H7 (cell line): ENCODE measurements around the gene NPAS3. TPM values are rescaled to one million over a fixed set of nuclear protein-coding genes. Genes with fewer than 3 reads are reported as not detected.

Experiments used
- DNase-seq: peaks from one replicate; pipeline ENCODE4 v3.0.0; 2012
- H3K27me3 ChIP-seq: 2 replicates; pipeline ENCODE4 v1.6.0; 2011; ENCODE audit warnings: mild to moderate bottlenecking, low read length; ENCODE audit not compliant: control insufficient read depth, insufficient read depth
- H3K36me3 ChIP-seq: replicated peaks from 2 replicates; pipeline ENCODE4 v1.5.1; 2011; ENCODE audit warnings: low read length; ENCODE audit not compliant: control insufficient read depth, insufficient read depth
- H3K4me3 ChIP-seq: 2 replicates; pipeline ENCODE4 v1.5.1; 2011; ENCODE audit warnings: low read depth, mild to moderate bottlenecking, control low read depth, low read length, moderate library complexity; ENCODE audit not compliant: insufficient read depth
- total RNA-seq: library from RNA; depleted of rRNA; stranded (reverse); fragments of >200 nt; shearing (Covaris generic); gene quantifications from 2 replicates; pipeline ENCODE4 v1.2.3, GENCODE V29; 2014

Gene NPAS3
- total RNA-seq, 1 experiment from 2014 or later: 4.3 TPM

DNA sequence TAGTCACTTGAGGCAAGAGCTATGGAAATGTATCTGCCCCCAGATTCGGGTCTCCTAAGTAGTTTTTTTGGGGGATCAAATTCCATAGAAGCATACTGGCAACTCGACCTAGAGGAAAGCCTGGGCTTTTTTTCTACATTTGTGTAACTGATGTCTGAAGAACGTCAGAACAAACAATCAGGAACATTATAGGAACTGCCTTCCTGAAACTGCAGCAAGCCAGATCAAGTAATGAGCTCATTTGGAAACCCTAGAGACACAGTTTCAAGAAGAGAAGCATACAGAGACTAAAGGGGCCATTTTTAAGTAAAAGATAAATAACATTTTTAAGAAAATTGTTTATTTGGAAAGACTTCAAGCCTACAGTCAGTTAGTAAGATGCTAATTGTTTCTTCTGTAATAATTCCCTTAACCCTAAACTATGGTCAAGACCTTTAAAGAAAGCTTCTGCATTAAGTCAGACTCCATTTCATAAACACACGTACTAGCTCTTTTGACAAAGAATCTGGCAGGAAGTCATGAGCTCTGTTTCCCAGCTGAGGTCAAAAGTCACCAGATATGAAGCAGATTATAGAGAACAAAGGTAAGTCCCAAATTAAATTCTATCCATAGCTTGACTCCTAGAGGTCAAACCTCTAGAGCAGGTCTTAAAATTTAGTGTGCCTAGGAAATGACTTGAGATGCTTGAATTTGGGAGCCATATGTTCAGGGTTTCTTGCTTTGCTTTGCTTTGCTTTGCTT, 899.4 kb downstream of the NPAS3 start:
- DNase-seq: no peak
- no peak overlapping the region for H3K4me3 ChIP-seq
- no peaks in the 10 kb centered on the region for H3K36me3 ChIP-seq
- no peaks in the 10 kb centered on the region for H3K27me3 ChIP-seq

- no peaks in the 10 kb centered on the region for H3K27me3 ChIP-seq
- DNase-seq: peak; percentile 63
- no peaks in the 10 kb centered on the region for H3K36me3 ChIP-seq
- H3K4me3 ChIP-seq: no peak overlapping the region
These were observed 900.8 kb downstream of the NPAS3 start for GRCh38 chr14:33839193-33840076.

- DNase-seq: no peak
- Histone ChIP-seq H3K27me3 (no peaks in the 10 kb centered on the region), H3K36me3 (no peaks in the 10 kb centered on the region), H3K4me3 (no peak overlapping the region)
These were observed 902.1 kb downstream of the NPAS3 start for GRCh38 chr14:33840797-33841196.

DNA sequence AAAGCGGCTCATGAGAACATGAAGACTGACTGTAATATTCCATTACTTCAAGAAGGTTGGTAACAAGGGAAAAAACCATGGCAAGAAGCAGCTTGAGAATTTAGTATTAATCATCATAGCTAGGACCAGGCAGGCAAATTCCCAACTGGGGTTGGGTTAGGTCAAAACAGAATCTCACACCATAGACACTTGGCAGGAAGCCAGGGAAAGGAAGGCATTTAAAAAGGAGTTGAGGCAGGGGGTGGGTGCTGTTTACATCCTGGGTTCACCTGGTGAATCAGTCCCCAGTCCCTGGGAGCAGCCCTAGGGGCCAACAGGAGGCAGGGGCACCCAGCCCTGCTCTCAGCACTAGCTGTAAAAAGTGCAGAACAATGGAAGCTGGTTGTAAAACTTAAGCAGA, 903.6 kb downstream of the NPAS3 start:
- no peaks in the 10 kb centered on the region for H3K27me3 ChIP-seq
- no peak for DNase-seq
- H3K4me3 ChIP-seq: no peak overlapping the region
- H3K36me3 ChIP-seq: no peaks in the 10 kb centered on the region

DNA sequence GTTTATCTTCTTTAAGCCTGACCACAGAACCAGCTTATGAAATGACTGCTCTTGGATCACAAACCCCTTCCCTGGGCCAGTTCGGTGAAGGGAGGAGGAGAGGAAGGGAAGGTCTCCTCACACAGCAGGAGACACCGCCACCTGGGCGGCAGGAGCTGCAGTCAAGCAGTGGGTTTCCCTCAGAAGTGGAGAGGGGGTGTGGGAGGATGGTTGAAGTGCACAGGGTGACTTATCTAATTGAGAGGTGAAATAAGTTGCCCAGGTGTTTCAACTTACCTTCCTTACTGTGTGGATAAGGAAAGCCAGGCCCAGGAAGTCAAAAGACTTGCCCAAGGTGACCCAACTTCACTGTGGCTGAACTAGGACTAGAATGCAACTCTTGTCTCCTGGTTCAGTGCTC, 905.4 kb downstream of the NPAS3 start:
- no peaks in the 10 kb centered on the region for H3K36me3 ChIP-seq
- H3K27me3 ChIP-seq: no peaks in the 10 kb centered on the region
- DNase-seq: no peak
- H3K4me3 ChIP-seq: no peak overlapping the region

DNA sequence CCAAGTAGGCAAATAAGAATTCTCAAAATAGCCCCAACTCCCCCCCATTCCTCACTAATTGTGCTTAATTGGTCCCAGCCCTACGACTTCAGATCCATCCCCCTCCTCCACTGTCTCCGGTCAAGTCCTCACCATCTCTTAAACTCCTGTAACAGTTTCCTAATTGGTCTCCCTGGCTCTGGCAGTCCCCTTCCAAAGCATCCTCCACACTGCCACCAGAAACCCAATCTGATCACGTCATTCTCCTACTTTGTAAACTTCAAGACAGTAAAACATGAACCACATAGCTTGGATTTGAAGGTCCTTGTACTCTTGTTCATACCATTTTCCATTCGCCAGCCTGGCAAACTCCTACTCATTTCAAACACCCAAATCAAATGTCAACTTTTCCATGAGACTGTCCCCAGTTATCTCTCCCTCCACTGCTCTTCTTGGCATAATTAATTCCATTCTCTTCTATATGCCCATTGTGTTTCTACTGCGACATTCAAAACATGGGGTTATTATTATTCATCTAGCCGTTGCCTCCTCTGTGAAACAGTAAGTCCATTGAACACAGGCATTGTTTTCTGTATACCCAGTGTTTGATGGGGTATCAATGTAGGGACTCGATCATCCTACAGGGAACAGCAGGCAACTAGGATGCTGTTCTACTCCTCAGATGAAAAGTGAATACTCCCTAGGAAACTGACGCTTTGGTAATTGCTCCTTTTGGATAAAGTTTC, 907.6 kb downstream of the NPAS3 start:
- Histone ChIP-seq H3K27me3 (no peaks in the 10 kb centered on the region), H3K4me3 (no peak overlapping the region), H3K36me3 (no peaks in the 10 kb centered on the region)
- no peak for DNase-seq

DNA sequence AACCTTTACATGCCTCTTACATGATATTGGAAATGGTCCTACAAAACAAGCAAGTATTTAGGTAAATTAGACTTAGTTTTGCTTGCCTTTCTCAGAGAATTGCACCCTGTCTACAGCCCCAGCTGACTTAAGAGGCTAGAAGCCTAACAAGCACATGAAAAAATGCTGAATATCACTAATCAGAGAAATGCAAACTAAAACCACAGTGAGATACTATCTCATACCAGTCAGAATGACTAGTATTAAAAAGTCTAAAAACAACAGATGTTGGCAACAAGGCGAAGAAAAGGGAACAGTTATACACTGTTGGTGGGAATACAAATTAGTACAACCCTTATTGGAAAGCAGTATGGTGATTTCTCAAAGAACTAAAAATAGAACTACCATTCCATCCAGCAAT, 908.4 kb downstream of the NPAS3 start:
- no peaks in the 10 kb centered on the region for H3K36me3 ChIP-seq
- H3K27me3 ChIP-seq: no peaks in the 10 kb centered on the region
- DNase-seq: no peak
- no peak overlapping the region for H3K4me3 ChIP-seq

DNA sequence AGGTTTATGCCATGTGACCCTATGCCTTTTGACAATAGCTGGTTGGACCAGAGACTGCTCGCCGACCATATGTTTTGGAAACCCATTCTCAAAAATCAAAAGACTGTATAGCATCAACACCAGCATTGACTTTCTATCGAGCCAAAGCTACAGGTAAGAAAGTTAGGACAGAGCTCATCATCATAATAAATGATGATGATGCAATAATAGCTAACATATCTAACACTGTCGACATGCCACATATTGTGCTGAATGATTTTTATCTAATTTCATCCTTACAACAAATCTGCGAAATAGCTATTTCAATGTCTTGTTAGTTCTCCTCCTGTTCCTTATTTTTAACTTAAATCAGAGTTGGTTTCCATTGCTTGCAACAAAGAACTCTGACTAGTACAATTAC, 909.3 kb downstream of the NPAS3 start:
- Histone ChIP-seq H3K36me3 (no peaks in the 10 kb centered on the region), H3K4me3 (no peak overlapping the region), H3K27me3 (no peaks in the 10 kb centered on the region)
- DNase-seq: no peak

GRCh38 chr14:33848706-33849454, 910.2 kb downstream of the NPAS3 start:
- H3K36me3 ChIP-seq: no peaks in the 10 kb centered on the region
- no peaks in the 10 kb centered on the region for H3K27me3 ChIP-seq
- H3K4me3 ChIP-seq: no peak overlapping the region
- DNase-seq: peak; percentile 72

DNA sequence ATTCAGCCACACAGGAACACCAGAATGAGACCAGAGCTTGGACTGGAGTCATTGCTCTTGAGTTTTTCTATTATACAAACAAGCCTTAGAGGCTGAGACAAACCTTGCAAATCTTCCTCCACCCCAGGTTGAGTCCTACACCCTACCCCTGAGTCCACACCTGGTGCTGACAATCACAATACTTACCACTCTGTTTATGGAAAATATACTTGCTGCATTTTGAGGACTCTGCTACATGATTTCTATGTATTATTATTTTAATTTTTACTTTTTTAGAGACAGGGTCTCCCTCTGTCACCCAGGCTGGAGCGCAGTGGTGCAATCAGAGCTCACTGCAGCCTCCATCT, 910.7 kb downstream of the NPAS3 start:
- Histone ChIP-seq H3K27me3 (no peaks in the 10 kb centered on the region), H3K4me3 (no peak overlapping the region), H3K36me3 (no peaks in the 10 kb centered on the region)
- DNase-seq: no peak

DNA sequence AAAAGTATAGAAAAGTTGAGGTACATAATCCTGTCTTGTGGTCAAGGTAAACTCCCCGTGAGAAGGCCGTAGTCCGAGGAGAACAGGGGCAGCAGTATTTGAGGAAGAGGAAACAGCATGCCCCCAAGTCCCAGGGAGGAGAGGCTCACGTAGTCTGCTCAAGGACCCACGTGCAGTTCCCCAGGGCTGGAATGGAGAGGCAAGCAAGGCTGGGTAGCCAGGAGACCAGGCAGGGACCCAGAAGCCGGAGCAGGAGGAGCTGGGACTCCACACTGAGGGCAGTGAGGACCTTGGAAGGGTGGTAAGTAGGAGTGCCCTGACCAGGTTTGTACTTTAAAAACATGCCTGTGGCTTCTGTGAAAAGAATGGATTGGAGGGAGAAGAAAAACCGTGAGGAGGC, 912.1 kb downstream of the NPAS3 start:
- no peaks in the 10 kb centered on the region for H3K36me3 ChIP-seq
- H3K4me3 ChIP-seq: no peak overlapping the region
- no peaks in the 10 kb centered on the region for H3K27me3 ChIP-seq
- no peak for DNase-seq

DNA sequence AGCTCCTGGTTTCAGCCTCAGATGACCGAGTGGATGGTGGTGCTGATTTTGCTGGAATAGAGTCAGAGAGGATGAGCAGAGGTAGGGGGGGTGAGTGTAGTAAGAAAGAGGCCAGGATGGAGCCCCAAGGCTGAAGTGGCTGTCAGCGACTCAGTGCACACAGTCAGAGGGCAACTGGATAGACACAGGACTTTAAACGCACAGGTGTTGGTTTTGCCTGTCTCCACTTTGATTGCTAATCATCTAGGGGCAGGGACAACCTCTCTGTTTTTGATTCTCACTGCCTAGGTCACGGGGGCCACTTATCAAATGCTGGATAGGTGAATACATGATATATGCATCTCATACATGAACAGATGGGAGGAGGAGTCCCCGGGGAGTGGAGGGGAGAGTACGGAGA, 912.7 kb downstream of the NPAS3 start:
- H3K36me3 ChIP-seq: no peaks in the 10 kb centered on the region
- DNase-seq: no peak
- no peaks in the 10 kb centered on the region for H3K27me3 ChIP-seq
- H3K4me3 ChIP-seq: no peak overlapping the region

- no peak overlapping the region for H3K4me3 ChIP-seq
- no peak for DNase-seq
- no peaks in the 10 kb centered on the region for H3K36me3 ChIP-seq
- H3K27me3 ChIP-seq: no peaks in the 10 kb centered on the region
These were observed 913.3 kb downstream of the NPAS3 start for GRCh38 chr14:33851931-33852330.
